Fibroblast of the aortic adventitia (primary cell): ENCODE data around the gene HM13. TPM values are rescaled to one million over a fixed set of nuclear protein-coding genes. Genes with fewer than 3 reads are reported as not detected.
"Not testable (repeated sequence)": the region's sequence is repeated elsewhere in the genome, so short reads cannot be mapped to it uniquely, and the experiment has no call there.

Experiments used
- DNase-seq: peaks from one replicate; pipeline ENCODE4 v3.0.0-alpha.2; 2010; ENCODE audit warnings: low read depth
- H3K4me3 ChIP-seq: 2 replicates; pipeline ENCODE4 v1.5.1; 2011; ENCODE audit warnings: low read depth, mild to moderate bottlenecking, control low read depth, low read length, moderate library complexity
- CTCF ChIP-seq: IDR thresholded peaks from 2 replicates; pipeline ENCODE4 v1.5.1; 2011; ENCODE audit warnings: mild to moderate bottlenecking, low read length, control low read depth, inconsistent platforms; ENCODE audit not compliant: insufficient read depth
- total RNA-seq: library from RNA; depleted of rRNA; stranded (reverse); fragments of >200 nt; gene quantifications from 2 replicates; pipeline ENCODE4 v1.2.3, GENCODE V29; 2012; ENCODE audit warnings: low replicate concordance

HM13 gene
- total RNA-seq, 1 donor = 131 TPM

GRCh38 chr20:31542963-31543362 is 28.7 kb downstream of the HM13 start:
- H3K4me3 ChIP-seq = no peak overlapping the region
- no peak for TF ChIP-seq CTCF
- DNase-seq = no peak

GRCh38 chr20:31543966-31544598 is 29.8 kb downstream of the HM13 start:
- DNase-seq = peak; percentile 98
- peak; percentile 2 for TF ChIP-seq CTCF
- no peak overlapping the region for H3K4me3 ChIP-seq

- H3K4me3 ChIP-seq = no peak overlapping the region
- no peak for DNase-seq
- TF ChIP-seq CTCF = no peak
Measured at GRCh38 chr20:31544600-31544999, 30.4 kb downstream of the HM13 start.

- H3K4me3 ChIP-seq = not testable (repeated sequence)
- peak; percentile 44 for DNase-seq
Measured at GRCh38 chr20:31545621-31546040, 31.4 kb downstream of the HM13 start.

DNA sequence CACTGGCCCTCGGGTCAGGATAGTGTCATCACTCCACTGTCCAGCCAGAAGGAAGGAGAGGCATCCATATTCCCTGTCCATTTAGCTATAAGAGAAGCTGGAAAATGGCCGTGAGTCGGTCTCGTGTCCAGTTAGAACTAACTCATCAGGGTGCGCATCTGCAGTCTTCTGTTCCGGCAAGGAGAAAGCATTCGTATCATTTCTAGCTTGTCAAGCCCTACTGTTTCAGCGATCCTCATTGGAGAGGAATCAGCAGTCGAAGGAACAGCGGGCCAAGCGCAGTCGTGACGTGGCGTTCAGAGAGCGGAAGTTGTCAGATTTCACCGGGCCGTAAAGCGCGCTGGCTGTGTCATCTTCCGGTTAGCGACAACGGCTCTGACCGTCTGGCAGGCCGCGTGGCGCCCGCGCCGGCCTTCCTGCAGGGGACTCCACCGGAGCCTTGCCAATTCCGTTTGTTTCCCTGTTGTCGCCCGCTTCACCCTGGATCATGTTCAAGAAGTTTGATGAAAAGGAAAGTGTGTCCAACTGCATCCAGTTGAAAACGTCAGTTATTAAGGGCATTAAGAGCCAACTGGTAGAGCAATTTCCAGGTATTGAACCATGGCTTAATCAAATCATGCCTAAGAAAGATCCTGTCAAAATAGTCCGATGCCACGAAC is 32.9 kb downstream of the HM13 start:
- TF ChIP-seq CTCF = peak; percentile 17
- peak overlapping the region; percentile 55 for H3K4me3 ChIP-seq
- DNase-seq = peak; percentile 91

GRCh38 chr20:31547720-31548298 is 33.6 kb downstream of the HM13 start:
- no peak for TF ChIP-seq CTCF
- peak overlapping the region; percentile 55 for H3K4me3 ChIP-seq
- no peak for DNase-seq

GRCh38 chr20:31548820-31549512 is 34.7 kb downstream of the HM13 start:
- DNase-seq = no peak
- TF ChIP-seq CTCF = no peak
- no peak overlapping the region for H3K4me3 ChIP-seq
